Measurements from ENCODE around the gene PMFBP1.

DNA sequence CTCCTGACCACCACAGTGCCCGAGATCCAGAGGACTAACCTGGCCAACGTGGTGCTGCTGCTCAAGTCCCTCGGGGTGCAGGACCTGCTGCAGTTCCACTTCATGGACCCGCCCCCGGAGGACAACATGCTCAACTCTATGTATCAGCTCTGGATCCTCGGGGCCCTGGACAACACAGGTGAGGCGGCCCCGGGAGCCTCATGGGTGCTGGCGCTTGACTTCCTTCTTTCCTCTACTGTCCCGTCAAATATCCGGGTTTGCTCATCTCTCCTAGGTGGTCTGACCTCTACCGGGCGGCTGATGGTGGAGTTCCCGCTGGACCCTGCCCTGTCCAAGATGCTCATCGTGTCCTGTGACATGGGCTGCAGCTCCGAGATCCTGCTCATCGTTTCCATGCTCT, 64.6 kb downstream of the PMFBP1 start:
- TF ChIP-seq, protein P1, sequence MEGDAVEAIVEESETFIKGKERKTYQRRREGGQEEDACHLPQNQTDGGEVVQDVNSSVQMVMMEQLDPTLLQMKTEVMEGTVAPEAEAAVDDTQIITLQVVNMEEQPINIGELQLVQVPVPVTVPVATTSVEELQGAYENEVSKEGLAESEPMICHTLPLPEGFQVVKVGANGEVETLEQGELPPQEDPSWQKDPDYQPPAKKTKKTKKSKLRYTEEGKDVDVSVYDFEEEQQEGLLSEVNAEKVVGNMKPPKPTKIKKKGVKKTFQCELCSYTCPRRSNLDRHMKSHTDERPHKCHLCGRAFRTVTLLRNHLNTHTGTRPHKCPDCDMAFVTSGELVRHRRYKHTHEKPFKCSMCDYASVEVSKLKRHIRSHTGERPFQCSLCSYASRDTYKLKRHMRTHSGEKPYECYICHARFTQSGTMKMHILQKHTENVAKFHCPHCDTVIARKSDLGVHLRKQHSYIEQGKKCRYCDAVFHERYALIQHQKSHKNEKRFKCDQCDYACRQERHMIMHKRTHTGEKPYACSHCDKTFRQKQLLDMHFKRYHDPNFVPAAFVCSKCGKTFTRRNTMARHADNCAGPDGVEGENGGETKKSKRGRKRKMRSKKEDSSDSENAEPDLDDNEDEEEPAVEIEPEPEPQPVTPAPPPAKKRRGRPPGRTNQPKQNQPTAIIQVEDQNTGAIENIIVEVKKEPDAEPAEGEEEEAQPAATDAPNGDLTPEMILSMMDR (IDR thresholded peaks at IDR 0.05; ENCODE audit: low read length), result no peak
- no peak for TF ChIP-seq EZH2 (IDR thresholded peaks at IDR 0.05; ENCODE audit: borderline replicate concordance, low read length)
